K562 (cell line): ENCODE results near the gene CATSPER3. TPM values are rescaled to one million over a fixed set of nuclear protein-coding genes. Genes with fewer than 3 reads are reported as not detected.

Source experiments
- CC2D1A ChIP-seq: fragments of 450-650 bp; IDR thresholded peaks from 2 replicates; pipeline ENCODE4 v1.6.1; 2017; ENCODE audit warnings: mild to moderate bottlenecking
- E2F3 ChIP-seq: fragments of 250-450 bp; sonication (Bioruptor Pico); IDR thresholded peaks from 2 replicates; pipeline ENCODE4 v1.4.0; 2020; ENCODE audit warnings: mild to moderate bottlenecking
- FOS ChIP-seq: IDR thresholded peaks from 3 replicates; pipeline ENCODE4 v1.6.1; 2011; ENCODE audit not compliant: insufficient read length; ENCODE audit errors: extremely low read depth
- HDAC1 ChIP-seq, 2 experiments: fragments of 450-650 bp; IDR thresholded peaks; 2 replicates each; pipeline ENCODE4 v1.6.1; 2016 to 2017; ENCODE audit warnings: inconsistent platforms in 1 of 2, mild to moderate bottlenecking in 1 of 2, moderate library complexity in 1 of 2
- HDAC2 ChIP-seq: fragments of 450-650 bp; IDR thresholded peaks from 2 replicates; pipeline ENCODE4 v1.6.1; 2016; ENCODE audit warnings: mild to moderate bottlenecking
- KHSRP ChIP-seq: fragments of 450-650 bp; IDR thresholded peaks from 2 replicates; pipeline ENCODE4 v1.6.1; 2017
- NFYB ChIP-seq: IDR thresholded peaks from 2 replicates; pipeline ENCODE4 v1.6.1; 2011; ENCODE audit warnings: mild to moderate bottlenecking, moderate library complexity; ENCODE audit not compliant: insufficient read length; ENCODE audit errors: extremely low read depth
- POLR2A ChIP-seq: fragments of 450-650 bp; conservative IDR thresholded peaks from 2 replicates; pipeline ENCODE4 v1.6.1; 2016
- POU5F1 ChIP-seq: fragments of 150-350 bp; IDR thresholded peaks from 2 replicates; pipeline ENCODE4 v1.6.1; 2014; ENCODE audit warnings: borderline replicate concordance, low read length, low read depth, mild to moderate bottlenecking; ENCODE audit not compliant: partially characterized antibody
- RFX7 ChIP-seq: fragments of 250-450 bp; sonication (Bioruptor Pico); IDR thresholded peaks from 2 replicates; pipeline ENCODE4 v1.5.1; 2021; ENCODE audit warnings: mild to moderate bottlenecking
- RNF2 ChIP-seq: sonication (generic); IDR thresholded peaks from 2 replicates; pipeline ENCODE4 v1.6.1; 2016
- SAFB ChIP-seq: fragments of 200-400 bp; formaldehyde crosslinking; IDR thresholded peaks from 2 replicates; pipeline ENCODE4 v1.6.1; 2017; ENCODE audit warnings: low read depth, low read length, borderline replicate concordance
- SAP30 ChIP-seq: fragments of 200-600 bp; sonication (generic); IDR thresholded peaks from 2 replicates; pipeline ENCODE4 v1.6.1; 2012; ENCODE audit warnings: borderline replicate concordance, low read depth, mild to moderate bottlenecking, moderate library complexity, low read length, control low read depth, inconsistent platforms; ENCODE audit not compliant: insufficient read depth, poor library complexity, severe bottlenecking
- SOX6 ChIP-seq: fragments of 450-650 bp; IDR thresholded peaks from 2 replicates; pipeline ENCODE4 v1.6.1; 2014; ENCODE audit warnings: mild to moderate bottlenecking
- SUPT5H ChIP-seq: fragments of 450-650 bp; IDR thresholded peaks from 2 replicates; pipeline ENCODE4 v1.6.1; 2016
- TARDBP ChIP-seq: fragments of 450-650 bp; IDR thresholded peaks from 2 replicates; pipeline ENCODE4 v1.6.1; 2016
- TGIF2 ChIP-seq: sonication (generic); formaldehyde crosslinking; IDR thresholded peaks from 2 replicates; pipeline ENCODE4 v1.8.1; 2022; ENCODE audit warnings: mild to moderate bottlenecking, missing genetic modification reagents, moderate library complexity
- ZNF232 ChIP-seq: sonication (generic); formaldehyde crosslinking; IDR thresholded peaks from 2 replicates; pipeline ENCODE4 v1.8.0; 2022; ENCODE audit warnings: mild to moderate bottlenecking, missing genetic modification reagents
- ZNF589 ChIP-seq: fragments of 200-800 bp; sonication (Bioruptor generic); IDR thresholded peaks from 2 replicates; pipeline ENCODE4 v1.6.1; 2016; ENCODE audit warnings: low read depth, missing genetic modification characterization, missing compliant biosample characterization
- polyA plus RNA-seq, 8 experiments: library from polyadenylated mRNA; depleted of rRNA in 4 of 8; stranded (reverse) in 5 of 8; unstranded in 3 of 8; fragments of >200 nt; fragmentation: Nextera tagmentation in 2 of 8; fragmentation: Illumina TruSeq in 1 of 8; extraction: Ambion mirVana in 2 of 8; extraction: Trizol in 1 of 8; gene quantifications; 2 replicates each; pipeline versions ENCODE4 v1.2.1 to v1.2.3, GENCODE V29; 2011 to 2014; ENCODE audit warnings: inconsistent platforms in 1 of 8, missing spikeins in 1 of 8
- total RNA-seq, 7 experiments: library from RNA; depleted of rRNA in 6 of 7; stranded (reverse); fragments of >200 nt in 6 of 7; fragmentation: Illumina TruSeq in 2 of 7; extraction: Trizol in 2 of 7; gene quantifications; 2 replicates each; pipeline versions ENCODE4 v1.2.1 to v1.2.3, GENCODE V29; 2011 to 2021; ENCODE audit warnings: low replicate concordance in 1 of 7
- TF ChIP-seq, protein P1 (sequence below): sonication (generic); formaldehyde crosslinking; IDR thresholded peaks from 2 replicates; pipeline ENCODE4 v1.5.0; 2020; ENCODE audit warnings: missing genetic modification reagents
- TF ChIP-seq, protein P2 (sequence below): fragments of 200-800 bp; sonication (Bioruptor generic); IDR thresholded peaks from 2 replicates; pipeline ENCODE4 v1.6.1; 2017; ENCODE audit warnings: missing genetic modification characterization, missing compliant biosample characterization
- TF ChIP-seq, protein P3 (sequence below): sonication (generic); formaldehyde crosslinking; IDR thresholded peaks from 2 replicates; pipeline ENCODE4 v1.8.1; 2023; ENCODE audit warnings: mild to moderate bottlenecking, missing genetic modification reagents
- TF ChIP-seq, protein P4 (sequence below): fragments of 450-650 bp; formaldehyde crosslinking; IDR thresholded peaks from 2 replicates; pipeline ENCODE4 v1.4.0; 2020; ENCODE audit warnings: mild to moderate bottlenecking, moderate library complexity
- TF ChIP-seq, protein P5 (sequence below): fragments of 450-650 bp; formaldehyde crosslinking; IDR thresholded peaks from 2 replicates; pipeline ENCODE4 v1.4.0; 2022; ENCODE audit warnings: mild to moderate bottlenecking, moderate library complexity

The CATSPER3 gene
- total and polyA plus RNA-seq, 9 of the 15 experiments (the other 6 are each of a cell fraction or from before 2014, with no cell fraction given) = 0.14 to 1.5 (median 0.49) TPM

DNA sequence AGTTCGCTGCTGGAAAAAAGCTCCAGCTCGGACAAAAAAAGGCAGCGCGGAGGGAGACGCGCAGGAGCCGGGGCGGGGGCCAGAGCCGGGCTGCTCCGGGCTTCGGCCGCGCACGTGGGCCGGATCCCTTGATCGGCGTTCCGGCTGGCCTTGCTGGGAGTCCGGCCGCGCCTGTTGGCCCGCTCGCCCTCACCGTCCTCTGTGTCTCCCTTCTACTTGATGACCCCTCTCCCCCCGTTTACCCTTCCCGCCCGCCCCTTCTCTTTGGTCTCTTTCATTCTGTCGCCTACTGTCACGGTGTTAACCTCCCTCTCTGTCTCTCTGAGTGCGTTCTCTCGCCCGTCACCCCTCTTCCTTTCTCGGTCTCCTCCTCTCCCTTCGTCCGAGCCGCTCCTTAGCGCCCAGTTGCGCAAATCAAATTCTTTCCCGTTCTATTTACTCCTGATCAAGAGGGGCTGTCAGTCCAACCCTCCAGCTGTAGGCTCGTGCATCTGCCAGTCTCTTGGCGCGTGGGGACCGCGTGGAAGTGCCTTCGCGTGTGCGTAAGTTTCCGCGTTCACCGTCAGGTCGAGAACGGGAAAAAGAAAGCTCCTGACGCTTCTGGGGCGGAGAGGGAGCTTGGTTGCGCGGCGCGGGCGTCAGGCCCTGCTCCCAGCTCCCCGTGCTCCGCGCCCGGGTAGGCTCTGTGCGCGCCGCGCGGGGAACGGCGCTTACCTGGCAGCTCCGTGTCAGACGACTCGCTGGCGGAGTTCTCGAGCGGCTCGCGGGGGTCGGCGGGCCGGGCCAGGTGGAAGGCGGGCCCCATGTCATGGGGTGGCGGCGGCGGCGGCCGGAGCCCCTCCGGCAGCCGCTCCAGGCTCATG lies 65.5 kb downstream of the CATSPER3 start (continued):
- TF ChIP-seq, protein P1, sequence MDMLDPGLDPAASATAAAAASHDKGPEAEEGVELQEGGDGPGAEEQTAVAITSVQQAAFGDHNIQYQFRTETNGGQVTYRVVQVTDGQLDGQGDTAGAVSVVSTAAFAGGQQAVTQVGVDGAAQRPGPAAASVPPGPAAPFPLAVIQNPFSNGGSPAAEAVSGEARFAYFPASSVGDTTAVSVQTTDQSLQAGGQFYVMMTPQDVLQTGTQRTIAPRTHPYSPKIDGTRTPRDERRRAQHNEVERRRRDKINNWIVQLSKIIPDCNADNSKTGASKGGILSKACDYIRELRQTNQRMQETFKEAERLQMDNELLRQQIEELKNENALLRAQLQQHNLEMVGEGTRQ (CRISPR knock-in tag) = 0 out of 2 replicates have a peak, but pooled peaks have one; percentile 15
- TF ChIP-seq FOS (no peak), ZNF232 (CRISPR knock-in tag) (no peak), RFX7 (CRISPR knock-in tag) (no peak), SUPT5H (peak; percentile 41; the same call in 1 of the 2 replicates), TGIF2 (no peak), HDAC1 (IDR thresholded peaks at IDR 0.05) (peak in 1 of 2 experiments; percentile 51; a peak in 2 of 4 replicates), POU5F1 (no peak), POLR2A (no peak), TARDBP (no peak), NFYB (no peak), CC2D1A (peak; percentile 13; the same call in 1 of the 2 replicates), SAP30 (peak; percentile 70), SAFB (peak; percentile 57; the same call in 1 of the 2 replicates), E2F3 (CRISPR knock-in tag) (no peak), ZNF589 (CRISPR knock-in tag) (no peak), HDAC2 (no peak), RNF2 (no peak), SOX6 (no peak), KHSRP (no peak)
- TF ChIP-seq, protein P2, sequence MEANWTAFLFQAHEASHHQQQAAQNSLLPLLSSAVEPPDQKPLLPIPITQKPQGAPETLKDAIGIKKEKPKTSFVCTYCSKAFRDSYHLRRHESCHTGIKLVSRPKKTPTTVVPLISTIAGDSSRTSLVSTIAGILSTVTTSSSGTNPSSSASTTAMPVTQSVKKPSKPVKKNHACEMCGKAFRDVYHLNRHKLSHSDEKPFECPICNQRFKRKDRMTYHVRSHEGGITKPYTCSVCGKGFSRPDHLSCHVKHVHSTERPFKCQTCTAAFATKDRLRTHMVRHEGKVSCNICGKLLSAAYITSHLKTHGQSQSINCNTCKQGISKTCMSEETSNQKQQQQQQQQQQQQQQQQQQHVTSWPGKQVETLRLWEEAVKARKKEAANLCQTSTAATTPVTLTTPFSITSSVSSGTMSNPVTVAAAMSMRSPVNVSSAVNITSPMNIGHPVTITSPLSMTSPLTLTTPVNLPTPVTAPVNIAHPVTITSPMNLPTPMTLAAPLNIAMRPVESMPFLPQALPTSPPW (CRISPR knock-in tag) = peak; percentile 23; the same call in 1 of the 2 replicates
- TF ChIP-seq, protein P3, sequence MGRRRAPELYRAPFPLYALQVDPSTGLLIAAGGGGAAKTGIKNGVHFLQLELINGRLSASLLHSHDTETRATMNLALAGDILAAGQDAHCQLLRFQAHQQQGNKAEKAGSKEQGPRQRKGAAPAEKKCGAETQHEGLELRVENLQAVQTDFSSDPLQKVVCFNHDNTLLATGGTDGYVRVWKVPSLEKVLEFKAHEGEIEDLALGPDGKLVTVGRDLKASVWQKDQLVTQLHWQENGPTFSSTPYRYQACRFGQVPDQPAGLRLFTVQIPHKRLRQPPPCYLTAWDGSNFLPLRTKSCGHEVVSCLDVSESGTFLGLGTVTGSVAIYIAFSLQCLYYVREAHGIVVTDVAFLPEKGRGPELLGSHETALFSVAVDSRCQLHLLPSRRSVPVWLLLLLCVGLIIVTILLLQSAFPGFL = no peak
- TF ChIP-seq, protein P4, sequence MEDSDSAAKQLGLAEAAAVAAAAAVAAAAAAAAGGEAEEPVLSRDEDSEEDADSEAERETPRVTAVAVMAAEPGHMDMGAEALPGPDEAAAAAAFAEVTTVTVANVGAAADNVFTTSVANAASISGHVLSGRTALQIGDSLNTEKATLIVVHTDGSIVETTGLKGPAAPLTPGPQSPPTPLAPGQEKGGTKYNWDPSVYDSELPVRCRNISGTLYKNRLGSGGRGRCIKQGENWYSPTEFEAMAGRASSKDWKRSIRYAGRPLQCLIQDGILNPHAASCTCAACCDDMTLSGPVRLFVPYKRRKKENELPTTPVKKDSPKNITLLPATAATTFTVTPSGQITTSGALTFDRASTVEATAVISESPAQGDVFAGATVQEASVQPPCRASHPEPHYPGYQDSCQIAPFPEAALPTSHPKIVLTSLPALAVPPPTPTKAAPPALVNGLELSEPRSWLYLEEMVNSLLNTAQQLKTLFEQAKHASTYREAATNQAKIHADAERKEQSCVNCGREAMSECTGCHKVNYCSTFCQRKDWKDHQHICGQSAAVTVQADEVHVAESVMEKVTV (CRISPR knock-in tag) = no peak
- TF ChIP-seq, protein P5, sequence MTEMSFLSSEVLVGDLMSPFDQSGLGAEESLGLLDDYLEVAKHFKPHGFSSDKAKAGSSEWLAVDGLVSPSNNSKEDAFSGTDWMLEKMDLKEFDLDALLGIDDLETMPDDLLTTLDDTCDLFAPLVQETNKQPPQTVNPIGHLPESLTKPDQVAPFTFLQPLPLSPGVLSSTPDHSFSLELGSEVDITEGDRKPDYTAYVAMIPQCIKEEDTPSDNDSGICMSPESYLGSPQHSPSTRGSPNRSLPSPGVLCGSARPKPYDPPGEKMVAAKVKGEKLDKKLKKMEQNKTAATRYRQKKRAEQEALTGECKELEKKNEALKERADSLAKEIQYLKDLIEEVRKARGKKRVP = no peak
